HuH-7 (cell line): ENCODE data around the gene PEAK1.
"Not testable (repeated sequence)": the region's sequence is repeated elsewhere in the genome, so short reads cannot be mapped to it uniquely, and the experiment has no call there.

Experiments used
- DNase-seq: peaks from one replicate; pipeline ENCODE4 v3.0.0; 2011; ENCODE audit warnings: low spot score

PEAK1 gene

GRCh38 chr15:77420610-77421369, 886 bp upstream of the PEAK1 start, which contains the start of gene HMG20A:
HMG20A (plus strand) TSS chr15:77420888; CDS start chr15:77458408, 37,520 bp downstream.
- DNase-seq: peak; percentile 67

- peak; percentile 53 for DNase-seq
Measured at GRCh38 chr15:77418966-77419835, 703 bp downstream of the PEAK1 start.

- no peak for DNase-seq
Measured at GRCh38 chr15:77418391-77418965, 1.4 kb downstream of the PEAK1 start.

- no peak for DNase-seq
Measured at GRCh38 chr15:77417602-77418001, 2.3 kb downstream of the PEAK1 start.

- no peak for DNase-seq
Measured at GRCh38 chr15:77416954-77417353, 3.0 kb downstream of the PEAK1 start.

GRCh38 chr15:77416148-77416455, 3.8 kb downstream of the PEAK1 start:
- no peak for DNase-seq

GRCh38 chr15:77415450-77416147, 4.3 kb downstream of the PEAK1 start:
- DNase-seq: no peak

- DNase-seq: no peak
Measured at GRCh38 chr15:77414789-77415442, 5.0 kb downstream of the PEAK1 start.

- DNase-seq: no peak
Measured at GRCh38 chr15:77413699-77414349, 6.1 kb downstream of the PEAK1 start.

- no peak for DNase-seq
Measured at GRCh38 chr15:77412972-77413698, 6.8 kb downstream of the PEAK1 start.

GRCh38 chr15:77411619-77411976, 8.3 kb downstream of the PEAK1 start:
- no peak for DNase-seq

- no peak for DNase-seq
Measured at GRCh38 chr15:77410701-77411618, 8.9 kb downstream of the PEAK1 start.

GRCh38 chr15:77410157-77410500, 9.8 kb downstream of the PEAK1 start:
- DNase-seq: not testable (repeated sequence)

- no peak for DNase-seq
Measured at GRCh38 chr15:77409259-77410156, 10.4 kb downstream of the PEAK1 start.

GRCh38 chr15:77406846-77407245, 13.1 kb downstream of the PEAK1 start:
- no peak for DNase-seq

GRCh38 chr15:77406173-77406759, 13.6 kb downstream of the PEAK1 start:
- not testable (repeated sequence) for DNase-seq

GRCh38 chr15:77402740-77403379, 17.0 kb downstream of the PEAK1 start:
- no peak for DNase-seq

GRCh38 chr15:77400258-77400657, 19.6 kb downstream of the PEAK1 start:
- DNase-seq: no peak
